Astrocyte (in vitro differentiated cells and primary cell): ENCODE data around the gene HLCS.

Experiments used
- EZH2 ChIP-seq: IDR thresholded peaks from 2 replicates; pipeline ENCODE4 v1.6.1; 2012; ENCODE audit warnings: mild to moderate bottlenecking, low read length, inconsistent platforms; ENCODE audit not compliant: insufficient read depth
- TF ChIP-seq, protein P1 (sequence below): IDR thresholded peaks from 2 replicates; pipeline ENCODE4 v1.5.1; 2011; ENCODE audit warnings: low read depth, mild to moderate bottlenecking, inconsistent platforms, low read length, moderate library complexity; ENCODE audit not compliant: insufficient read depth

GRCh38 chr21:36749935-36750575 is 216.4 kb downstream of the HLCS start:
- TF ChIP-seq, protein P1, sequence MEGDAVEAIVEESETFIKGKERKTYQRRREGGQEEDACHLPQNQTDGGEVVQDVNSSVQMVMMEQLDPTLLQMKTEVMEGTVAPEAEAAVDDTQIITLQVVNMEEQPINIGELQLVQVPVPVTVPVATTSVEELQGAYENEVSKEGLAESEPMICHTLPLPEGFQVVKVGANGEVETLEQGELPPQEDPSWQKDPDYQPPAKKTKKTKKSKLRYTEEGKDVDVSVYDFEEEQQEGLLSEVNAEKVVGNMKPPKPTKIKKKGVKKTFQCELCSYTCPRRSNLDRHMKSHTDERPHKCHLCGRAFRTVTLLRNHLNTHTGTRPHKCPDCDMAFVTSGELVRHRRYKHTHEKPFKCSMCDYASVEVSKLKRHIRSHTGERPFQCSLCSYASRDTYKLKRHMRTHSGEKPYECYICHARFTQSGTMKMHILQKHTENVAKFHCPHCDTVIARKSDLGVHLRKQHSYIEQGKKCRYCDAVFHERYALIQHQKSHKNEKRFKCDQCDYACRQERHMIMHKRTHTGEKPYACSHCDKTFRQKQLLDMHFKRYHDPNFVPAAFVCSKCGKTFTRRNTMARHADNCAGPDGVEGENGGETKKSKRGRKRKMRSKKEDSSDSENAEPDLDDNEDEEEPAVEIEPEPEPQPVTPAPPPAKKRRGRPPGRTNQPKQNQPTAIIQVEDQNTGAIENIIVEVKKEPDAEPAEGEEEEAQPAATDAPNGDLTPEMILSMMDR, result no peak
- no peak for TF ChIP-seq EZH2
